GM18909 (cell line): Measurements from ENCODE around the gene TRAF1.
A peak's percentile ranks its signal among the peaks of the same experiment; 100 is the strongest.

Experiments
- ATAC-seq: cut with Tn5 transposase; IDR thresholded peaks from one replicate; pipeline ENCODE4 v1.9.1; 2021; ENCODE audit warnings: mild to moderate bottlenecking; ENCODE audit not compliant: unreplicated experiment, poor library complexity

TRAF1 gene

DNA sequence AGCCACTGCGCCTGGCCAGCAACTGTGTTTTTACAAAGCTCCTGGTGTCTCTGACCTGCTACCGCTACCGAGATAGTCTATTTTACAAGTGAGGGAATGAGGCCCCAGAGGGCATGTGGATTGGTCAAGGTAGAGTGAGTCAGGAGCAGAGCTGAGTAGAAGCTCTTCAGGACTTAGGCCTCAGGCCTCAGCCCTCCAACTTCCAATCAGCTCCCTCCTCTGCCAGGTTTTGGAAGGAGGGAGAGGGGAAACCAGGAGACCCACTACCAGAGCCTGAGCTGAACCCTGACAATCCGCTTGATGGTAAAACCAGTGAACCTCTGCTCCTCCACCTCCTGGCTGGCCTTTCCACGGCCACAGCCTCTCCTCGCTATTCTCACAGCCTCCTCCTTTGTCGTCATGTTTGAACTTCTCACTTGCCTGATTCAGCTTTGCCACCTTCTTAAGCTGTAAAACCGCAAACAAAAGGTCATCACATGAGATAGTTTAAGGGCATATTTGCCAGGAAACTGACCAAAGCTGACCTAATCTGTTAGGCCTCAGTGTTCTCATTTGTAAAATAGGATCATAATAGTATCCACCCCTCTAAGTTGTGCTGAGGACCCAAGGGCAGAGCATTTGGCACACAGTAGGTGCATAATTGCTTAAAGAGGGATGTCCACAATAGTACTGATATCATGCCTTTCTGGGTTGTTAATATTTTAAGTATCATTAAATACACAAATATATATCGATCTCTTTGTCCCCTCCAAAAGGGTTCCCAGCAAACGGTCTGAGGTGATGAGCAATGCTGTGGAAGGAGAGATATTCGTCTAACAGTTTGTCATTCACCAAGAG lies 1.7 kb downstream of the TRAF1 start:
- ATAC-seq, result no peak

DNA sequence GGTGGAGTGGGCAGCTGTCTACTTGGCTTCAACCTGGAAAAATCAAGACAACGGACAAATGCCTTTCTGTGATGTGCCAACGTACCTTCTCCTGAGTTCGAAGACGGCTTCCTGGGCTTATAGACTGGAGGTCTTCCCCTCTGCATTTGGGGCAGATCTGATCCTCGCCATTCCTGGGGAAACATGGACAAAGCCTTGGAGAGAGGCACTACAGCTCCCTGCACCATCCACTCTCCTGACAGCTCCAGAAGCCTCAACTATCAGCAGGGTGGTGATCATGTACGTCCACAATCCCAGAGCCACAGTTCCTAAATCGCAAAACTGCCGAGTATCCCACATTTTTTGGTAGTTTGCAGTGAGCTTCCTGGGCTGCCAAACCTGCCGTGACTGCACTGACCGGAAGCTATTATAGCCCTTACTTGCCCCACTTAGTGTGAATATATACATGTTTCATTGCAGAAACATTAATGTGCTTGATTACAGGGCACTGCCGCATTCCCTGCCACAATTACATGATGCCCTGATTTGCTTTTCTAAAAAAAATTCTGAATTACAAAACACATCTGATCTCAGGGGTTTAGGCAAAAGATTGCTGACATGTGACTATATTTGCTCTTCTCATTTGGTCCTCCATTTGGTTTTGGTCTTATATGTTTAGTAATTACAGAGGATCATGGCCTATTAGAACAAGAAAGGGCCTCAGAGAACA lies 2.8 kb downstream of the TRAF1 start:
- ATAC-seq, result no peak

DNA sequence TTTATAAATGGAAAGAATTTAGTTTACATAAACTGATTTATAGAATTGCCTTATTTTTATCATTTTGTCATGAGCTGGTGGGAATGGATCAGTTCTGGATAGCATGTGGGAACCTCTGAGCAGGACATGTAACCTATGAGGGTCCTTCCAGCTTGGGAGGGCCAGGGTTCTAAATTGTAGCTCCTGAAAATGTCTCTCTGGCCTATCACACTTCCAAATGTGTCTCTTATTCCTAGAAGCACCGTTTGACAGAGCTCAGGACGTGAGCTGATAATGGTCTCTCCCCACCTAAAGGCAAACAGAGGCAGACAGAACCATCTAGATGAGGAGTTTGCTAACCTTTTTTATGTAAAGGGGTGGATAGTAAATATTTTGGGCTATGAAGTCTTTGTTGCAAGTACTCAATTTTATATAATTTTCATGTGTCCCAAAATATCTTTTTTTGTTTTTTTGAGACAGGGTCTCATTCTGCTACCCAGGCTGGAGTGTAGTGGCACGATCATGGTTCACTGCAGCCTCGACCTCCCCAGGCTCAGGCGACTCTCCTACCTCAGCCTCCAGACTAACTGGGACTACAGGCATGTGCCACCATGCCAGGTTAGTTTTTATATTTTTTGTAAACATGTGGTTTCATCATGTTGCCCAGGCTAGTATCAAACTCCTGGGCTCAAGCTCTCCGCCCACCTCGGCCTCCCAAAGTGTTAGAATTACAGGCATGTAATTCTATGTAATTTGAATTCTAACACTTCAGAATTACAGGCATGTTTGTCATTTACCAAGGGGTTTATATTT lies 4.0 kb downstream of the TRAF1 start:
- ATAC-seq, result no peak

DNA sequence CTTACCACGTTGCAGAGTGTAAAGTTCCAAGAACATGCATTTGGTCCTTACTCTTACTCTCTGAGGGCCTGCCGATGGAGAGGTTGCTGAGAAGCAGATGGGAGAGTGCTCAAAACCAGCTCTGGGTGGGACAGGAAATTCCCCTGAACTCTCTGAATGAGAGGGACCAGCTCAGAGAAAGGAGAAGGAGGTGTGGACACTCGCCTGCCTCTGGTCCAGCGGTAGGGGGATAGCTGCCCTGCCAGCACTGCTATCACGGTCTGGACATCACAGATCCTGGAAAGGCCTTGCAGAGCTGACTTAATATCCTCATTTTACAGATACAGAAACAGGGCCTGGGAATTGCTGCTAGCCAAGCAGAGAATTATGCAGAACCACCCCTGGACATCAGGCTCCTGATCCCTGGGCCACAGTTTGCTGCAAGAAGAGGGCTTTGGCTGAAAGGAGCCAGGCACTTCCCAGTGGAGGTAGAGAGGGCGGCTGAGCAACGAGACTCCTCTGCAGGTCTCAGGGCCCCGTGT lies 4.9 kb downstream of the TRAF1 start:
- no peak for ATAC-seq

DNA sequence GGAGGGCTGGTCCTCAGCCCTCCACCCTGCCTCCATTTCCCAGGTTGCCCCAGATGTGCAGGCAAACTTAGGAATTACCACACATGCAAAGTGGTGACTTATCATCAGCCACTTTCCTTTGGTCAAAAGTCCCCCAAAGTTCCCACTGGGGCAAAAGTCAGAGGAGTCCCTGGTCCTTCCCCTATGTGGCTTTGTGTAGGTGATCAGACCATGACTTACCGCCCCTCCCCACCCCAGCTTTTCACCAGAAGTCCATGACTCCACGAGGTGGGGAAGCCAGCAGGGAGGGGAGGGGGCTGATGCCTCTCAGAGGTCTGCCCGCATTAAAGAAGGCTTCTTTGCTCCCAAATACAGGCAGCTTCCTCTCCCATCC lies 5.8 kb downstream of the TRAF1 start:
- ATAC-seq, result peak; percentile 31

DNA sequence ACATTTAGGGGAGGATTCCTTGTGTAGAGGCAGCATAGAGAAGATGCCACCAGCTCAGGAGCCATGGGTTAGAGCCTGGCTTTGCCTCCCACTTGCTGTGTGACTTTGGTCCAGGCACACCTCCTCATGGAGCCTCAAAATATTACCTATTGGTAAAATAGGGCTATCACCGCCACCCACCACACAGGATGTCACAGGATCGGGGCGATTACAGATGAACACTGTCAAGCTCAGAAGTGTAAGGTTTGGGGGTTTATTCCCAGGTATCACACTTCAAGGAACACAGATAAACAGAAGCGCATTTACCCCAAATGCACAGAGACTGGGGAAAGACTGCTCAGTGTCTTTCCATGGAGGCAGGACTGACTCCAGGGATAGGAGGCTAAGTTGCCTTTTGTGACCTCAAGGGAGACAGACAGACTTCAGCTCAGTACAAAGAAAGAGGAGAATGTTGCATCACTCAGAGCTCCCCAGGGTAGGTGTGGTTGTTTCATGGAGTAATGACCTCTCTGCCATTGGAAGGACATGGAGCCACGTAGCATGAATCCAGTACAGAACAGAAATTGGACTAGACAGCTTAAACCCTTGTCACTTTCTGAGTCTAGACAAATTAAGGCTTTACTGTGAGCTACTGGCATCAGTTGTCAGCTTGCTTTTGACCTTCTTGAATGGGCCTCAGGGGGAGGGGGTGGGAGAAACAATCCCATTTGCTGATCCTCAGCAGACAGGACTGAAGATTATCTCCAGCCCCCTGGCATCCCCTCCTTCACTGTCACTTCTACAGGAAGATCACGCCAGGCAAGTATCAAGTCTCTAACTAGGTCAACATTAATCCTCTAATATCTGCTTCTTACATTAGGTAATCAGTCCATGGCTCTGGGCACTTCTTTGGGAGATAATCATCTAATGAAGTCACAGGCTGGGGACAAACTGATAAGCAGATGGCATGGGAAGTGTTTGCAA lies 6.5 kb downstream of the TRAF1 start:
- no peak for ATAC-seq

DNA sequence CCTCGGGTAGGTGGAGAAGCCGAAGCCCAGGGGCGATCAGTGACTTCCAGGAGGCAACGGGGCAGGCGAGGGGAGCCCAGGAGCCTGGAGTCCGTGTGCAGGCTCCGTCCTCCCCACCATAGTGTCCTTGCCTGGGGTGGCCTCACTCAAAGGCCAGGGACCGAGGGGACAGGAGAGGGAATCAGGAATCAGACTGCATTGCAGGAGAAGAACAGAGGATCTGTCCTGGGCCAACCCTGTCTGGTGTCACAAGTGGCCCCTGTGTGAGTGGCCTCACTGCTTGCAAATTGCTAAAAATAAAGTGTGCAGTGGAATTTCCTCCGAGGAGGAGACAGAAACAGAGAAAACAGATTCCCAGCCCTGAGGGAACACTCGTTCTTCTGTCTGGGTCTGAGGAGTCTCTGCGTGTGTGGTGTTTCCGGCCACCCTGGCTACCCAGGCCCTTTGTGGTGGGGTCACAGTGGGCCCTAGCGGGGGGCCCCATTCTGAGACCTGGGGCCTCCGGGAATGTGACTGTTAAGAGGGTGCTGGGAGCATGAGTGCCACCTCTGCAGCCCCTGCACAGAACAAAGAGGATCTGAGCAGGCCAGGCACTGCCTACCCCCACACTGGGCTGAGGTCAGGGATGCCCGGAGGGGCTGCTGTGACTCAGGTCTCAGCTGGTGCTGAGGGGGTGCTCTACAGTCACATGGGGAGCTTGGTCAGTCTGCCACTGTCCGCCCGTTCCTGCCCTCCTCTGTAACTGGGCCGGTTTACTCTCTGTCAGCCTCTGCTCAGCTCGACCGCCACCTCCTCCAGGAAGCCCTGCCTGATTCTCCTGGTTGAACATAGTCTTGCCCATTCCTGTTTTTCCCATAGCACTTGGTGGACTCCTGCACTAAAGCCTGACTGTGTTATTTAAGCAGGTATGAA lies 7.4 kb downstream of the TRAF1 start:
- ATAC-seq, result no peak

DNA sequence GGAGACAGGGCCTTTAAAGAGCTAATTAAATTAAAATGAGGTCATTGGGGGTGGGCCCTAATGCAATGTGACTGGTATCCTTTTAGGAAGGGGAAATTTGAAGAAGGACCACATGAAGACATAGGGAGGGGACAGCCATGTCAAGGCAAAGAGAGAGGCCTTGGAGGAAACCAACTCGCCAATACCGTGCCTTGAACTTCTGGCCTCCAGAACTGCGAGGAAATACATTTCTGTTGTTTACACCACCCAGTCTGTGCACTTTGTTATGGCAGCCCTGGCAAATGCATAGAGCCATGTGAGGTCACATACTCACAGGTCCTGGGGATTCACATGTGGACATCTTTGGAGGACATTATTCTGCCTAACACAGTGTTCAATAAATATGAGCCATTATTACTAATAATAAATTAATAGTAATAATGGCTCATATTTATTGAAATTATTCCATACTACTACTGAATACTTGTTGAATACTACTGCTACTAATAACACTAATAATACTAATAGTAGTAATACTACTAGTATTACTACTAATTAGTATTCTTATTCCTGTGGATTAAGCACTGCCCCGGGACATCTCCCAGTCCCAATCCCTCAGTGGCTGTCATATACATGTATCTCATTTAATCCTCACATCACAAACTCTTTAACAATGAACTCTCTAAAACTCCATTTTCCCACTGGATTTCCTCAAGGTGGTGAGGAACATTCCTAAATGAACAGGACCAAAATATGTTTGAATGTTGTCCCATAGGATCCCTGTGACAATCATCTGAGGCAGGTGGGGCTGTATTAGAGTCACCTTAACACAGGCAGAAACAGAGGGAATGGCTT lies 8.4 kb downstream of the TRAF1 start:
- no peak for ATAC-seq

DNA sequence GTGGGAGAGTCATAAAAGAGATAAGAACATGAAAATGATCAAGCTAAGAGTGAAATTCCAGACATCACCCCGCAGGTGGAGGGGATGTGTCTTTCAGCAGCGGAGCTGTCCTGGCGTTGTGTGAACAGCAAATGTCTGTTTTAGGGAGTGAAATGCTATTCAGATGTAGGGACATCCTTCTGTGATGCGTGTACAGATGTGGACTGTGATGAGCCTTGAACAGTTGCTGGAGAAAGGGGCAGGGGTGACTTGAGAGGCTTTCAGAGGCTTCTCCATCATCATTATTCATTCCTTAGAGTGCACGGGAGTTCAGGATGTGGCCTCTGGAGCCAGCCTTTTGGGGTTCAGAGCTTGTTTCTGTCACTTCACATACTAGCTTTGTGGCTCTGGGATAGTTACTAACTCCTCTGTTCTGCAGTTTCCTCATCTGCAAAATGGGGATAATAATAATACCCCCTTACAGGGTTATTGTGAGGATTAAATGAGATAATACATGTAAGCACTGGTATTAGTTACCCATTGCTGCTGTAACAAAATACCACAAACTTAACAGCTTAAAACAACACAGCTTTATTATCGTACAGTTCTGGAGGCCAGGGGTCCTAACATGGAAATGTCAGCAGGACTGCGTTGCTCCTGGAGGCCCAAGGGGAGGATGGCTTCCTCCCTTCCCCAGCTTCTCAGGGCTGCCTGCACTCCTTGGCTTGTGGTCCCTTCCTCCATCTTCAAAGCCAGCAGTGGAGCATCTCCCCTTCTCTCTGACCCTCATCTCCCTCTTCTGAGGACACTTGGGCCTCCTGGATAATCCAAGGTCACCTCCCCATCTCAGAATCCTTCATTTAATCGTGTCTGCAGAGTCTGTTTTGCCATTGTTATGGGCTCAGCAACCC lies 9.4 kb downstream of the TRAF1 start:
- ATAC-seq, result no peak

DNA sequence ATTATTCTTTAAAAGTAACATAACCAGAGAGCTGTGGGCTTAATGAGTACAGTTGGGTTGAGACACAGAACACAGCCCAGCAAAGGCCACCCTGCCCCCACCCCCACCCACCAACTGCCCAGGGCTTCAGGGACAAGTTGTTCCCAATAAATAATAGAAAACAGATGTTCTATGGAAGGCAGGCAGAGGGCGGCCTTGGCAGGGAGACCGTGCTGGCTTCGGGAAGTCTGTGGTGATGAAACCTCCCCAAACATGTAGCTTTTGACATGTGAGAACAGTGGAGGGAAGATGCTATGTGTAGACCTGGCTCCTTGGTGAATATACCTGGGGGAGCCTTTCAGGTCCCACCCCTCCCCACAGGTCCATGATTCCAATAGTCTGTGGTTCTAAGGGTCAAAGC lies 10.0 kb downstream of the TRAF1 start:
- ATAC-seq, result no peak

DNA sequence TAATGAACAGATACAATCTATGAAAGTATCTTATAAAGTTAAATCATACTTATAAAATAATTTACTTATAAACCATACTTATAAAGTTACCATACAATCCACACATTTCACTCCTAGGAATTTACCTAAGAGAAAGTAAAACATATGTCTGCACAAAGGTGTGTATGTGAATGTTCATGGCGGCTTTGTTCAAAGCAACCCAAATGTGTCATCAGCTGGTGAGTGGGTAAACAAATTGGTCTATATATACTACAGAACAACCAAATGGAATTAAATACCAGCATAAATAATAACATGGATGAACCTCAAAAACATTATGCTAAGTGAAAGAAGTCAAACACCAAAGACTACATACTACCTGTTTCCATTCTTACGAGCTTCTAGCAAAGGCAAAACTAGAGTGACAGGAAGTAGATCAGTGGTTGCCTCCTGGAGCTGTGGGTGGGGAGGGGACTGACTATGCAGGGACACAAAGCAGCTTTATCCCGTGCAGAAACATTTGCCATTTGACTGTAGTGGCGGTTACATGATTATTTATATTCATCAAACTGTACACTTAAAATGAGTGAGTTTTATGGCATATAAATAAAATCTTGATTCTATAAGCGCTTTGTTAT lies 10.6 kb downstream of the TRAF1 start:
- ATAC-seq, result no peak

DNA sequence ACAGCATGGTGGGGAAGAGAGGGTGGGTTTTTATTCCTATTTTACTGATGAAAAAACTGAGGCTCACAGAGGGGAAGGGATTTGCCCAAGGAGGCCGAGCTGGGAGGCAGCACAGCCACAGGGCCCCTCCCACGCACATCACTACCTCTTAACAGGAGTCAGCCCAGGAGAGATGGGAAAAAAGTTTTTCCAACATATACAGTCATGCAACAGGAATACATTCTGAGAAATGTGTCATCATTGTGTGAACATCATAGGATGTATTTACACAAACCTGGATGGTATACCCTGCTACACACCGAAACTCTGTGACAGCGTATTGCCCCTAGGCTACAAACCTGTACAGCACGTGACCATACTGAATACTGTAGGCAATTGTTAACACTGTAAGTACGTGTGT lies 11.6 kb downstream of the TRAF1 start:
- no peak for ATAC-seq

DNA sequence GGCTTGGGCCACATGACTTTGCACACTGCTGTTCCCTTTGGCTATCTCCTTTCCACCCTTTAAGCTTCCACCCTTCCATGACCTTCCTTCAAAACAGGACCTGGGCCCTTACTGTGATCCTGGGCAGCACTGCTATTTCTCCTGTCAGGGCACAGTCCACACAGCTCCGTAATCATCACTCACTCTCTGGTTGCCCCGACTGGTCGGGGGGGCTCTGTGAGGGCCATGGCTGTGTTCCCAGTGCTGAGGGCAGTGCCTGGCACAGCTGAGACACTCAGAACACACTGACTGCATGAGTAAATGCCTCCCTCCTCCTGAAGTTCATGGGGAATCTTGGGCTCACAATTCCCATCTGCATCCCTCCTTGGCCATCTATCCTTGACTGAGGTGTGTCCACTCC lies 12.2 kb downstream of the TRAF1 start:
- ATAC-seq, result no peak

DNA sequence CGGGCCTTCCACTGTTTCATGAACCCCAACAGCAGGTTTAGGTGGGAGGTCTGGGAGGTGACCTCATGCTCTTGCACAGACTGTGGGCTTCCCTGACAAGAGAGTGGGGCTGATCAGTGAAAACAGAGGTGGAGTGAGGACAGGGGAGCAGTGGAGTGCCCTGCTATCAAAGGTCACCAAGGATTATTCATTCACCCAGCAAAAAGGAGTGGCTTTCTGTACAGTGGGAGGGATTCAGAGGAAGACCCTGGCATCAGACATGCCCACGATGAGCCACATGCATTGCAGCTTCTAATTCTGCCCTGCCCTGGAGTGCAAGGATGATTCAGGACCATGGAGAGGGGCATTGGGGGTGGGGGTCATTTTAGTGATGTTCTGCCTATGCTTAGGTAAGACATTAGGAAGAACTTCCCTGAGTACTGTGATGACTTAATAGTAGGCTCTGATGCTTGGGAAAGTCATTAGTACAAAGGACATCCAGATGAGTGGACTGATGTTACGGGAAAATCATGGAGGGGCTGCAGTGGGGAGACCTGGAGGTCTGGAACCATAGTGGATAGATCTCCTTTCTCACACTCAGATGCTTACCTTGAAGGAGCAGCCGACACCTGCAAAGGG lies 12.8 kb downstream of the TRAF1 start:
- no peak for ATAC-seq

DNA sequence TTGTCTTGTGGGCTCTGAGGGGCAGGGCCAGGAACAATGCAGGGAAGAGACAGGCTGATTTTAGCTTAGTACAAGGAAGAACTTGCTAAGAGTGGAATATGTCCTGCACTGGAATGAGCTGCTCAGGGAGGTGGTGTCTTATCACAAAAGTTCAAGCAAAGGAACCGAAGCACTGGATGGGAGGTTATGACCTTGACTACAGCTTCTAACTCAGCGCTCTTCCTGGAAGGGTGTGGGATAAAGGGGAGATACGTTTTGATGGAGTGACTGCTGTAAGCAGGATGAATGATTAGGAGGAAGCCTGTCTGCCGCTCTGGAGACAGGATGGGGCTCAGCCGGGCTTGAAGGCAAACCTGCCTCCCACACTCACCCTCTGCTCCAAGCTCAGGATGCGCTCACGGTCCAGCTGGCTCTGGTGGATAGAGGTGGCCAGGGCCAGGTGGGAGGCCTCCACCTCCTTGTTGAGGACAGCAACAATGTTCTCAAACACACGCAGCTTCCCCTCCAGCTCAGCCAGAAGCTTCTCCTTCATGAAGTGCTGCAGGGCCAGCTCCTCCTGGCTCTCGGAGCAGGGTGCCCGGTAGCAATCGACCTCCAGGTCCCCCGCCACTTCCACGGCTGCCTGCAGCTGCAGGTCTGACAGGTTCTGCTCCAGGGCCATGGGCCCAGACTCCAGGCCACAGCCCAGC lies 13.5 kb downstream of the TRAF1 start:
- no peak for ATAC-seq
